Neural progenitor cell (in vitro differentiated cells): Measurements from ENCODE around the gene AGAP3. TPM values are rescaled to one million over a fixed set of nuclear protein-coding genes. Genes with fewer than 3 reads are reported as not detected.

Experiments used
- DNase-seq: peaks from one replicate; pipeline ENCODE4 v3.0.0-alpha.2; 2016; ENCODE audit warnings: low spot score
- H2AFZ ChIP-seq: fragments of 200-600 bp; sonication (generic); replicated peaks from 2 replicates; pipeline ENCODE4 v1.6.1; 2016; ENCODE audit warnings: antibody characterized with exemption
- H3F3A ChIP-seq: fragments of 200-600 bp; sonication (generic); 2 replicates; pipeline ENCODE4 v1.6.1; 2016; ENCODE audit warnings: antibody characterized with exemption, low read depth
- H3K27ac ChIP-seq: fragments of 200-600 bp; sonication (generic); 2 replicates; pipeline ENCODE4 v1.5.1; 2016; ENCODE audit warnings: mild to moderate bottlenecking
- H3K27me3 ChIP-seq: fragments of 200-600 bp; sonication (generic); 2 replicates; pipeline ENCODE4 v1.6.1; 2016; ENCODE audit warnings: mild to moderate bottlenecking, moderate library complexity
- H3K36me3 ChIP-seq: fragments of 200-600 bp; sonication (generic); 2 replicates; pipeline ENCODE4 v1.5.1; 2016
- H3K4me1 ChIP-seq: fragments of 200-600 bp; sonication (generic); 2 replicates; pipeline ENCODE4 v1.6.1; 2016; ENCODE audit warnings: mixed run types
- H3K4me2 ChIP-seq: fragments of 200-600 bp; sonication (generic); 2 replicates; pipeline ENCODE4 v1.6.1; 2016
- H3K4me3 ChIP-seq: fragments of 200-600 bp; sonication (generic); 2 replicates; pipeline ENCODE4 v1.5.1; 2016
- H3K79me2 ChIP-seq: fragments of 200-600 bp; sonication (generic); 2 replicates; pipeline ENCODE4 v1.6.1; 2016; ENCODE audit warnings: low read depth
- H3K9ac ChIP-seq: fragments of 200-600 bp; sonication (generic); 2 replicates; pipeline ENCODE4 v1.6.1; 2016
- H3K9me3 ChIP-seq: fragments of 200-600 bp; sonication (generic); 2 replicates; pipeline ENCODE4 v1.5.1; 2016; ENCODE audit warnings: low read depth
- H4K20me1 ChIP-seq: fragments of 200-600 bp; sonication (generic); 2 replicates; pipeline ENCODE4 v1.6.1; 2016; ENCODE audit warnings: low read depth
- H3K27ac Mint-ChIP-seq: 3 replicates; pipeline ENCODE4 v1.8.0; 2021; ENCODE audit warnings: mixed read lengths
- H3K27me3 Mint-ChIP-seq: 2 replicates; pipeline ENCODE4 v1.8.0; 2022; ENCODE audit warnings: low read depth, mild to moderate bottlenecking, inconsistent platforms, moderate library complexity, mixed read lengths; ENCODE audit not compliant: insufficient read depth
- H3K36me3 Mint-ChIP-seq: 3 replicates; pipeline ENCODE4 v1.8.0; 2021; ENCODE audit warnings: mixed read lengths
- H3K4me1 Mint-ChIP-seq: 3 replicates; pipeline ENCODE4 v1.8.0; 2021; ENCODE audit warnings: mixed read lengths
- H3K4me3 Mint-ChIP-seq: 3 replicates; pipeline ENCODE4 v1.8.0; 2021; ENCODE audit warnings: mild to moderate bottlenecking, moderate library complexity, mixed read lengths
- H3K9me3 Mint-ChIP-seq: 3 replicates; pipeline ENCODE4 v1.8.0; 2020; ENCODE audit warnings: mixed read lengths
- CTCF ChIP-seq: fragments of 200-600 bp; sonication (generic); IDR thresholded peaks from 2 replicates; pipeline ENCODE4 v1.5.1; 2017; ENCODE audit warnings: antibody characterized with exemption, mild to moderate bottlenecking
- EZH2 ChIP-seq: fragments of 200-600 bp; sonication (generic); IDR thresholded peaks from 2 replicates; pipeline ENCODE4 v1.6.1; 2017; ENCODE audit warnings: antibody characterized with exemption, mild to moderate bottlenecking, moderate library complexity
- EZH2phosphoT487 ChIP-seq: fragments of 200-600 bp; sonication (generic); IDR thresholded peaks from 2 replicates; pipeline ENCODE4 v1.6.1; 2017; ENCODE audit warnings: antibody characterized with exemption
- total RNA-seq: library from RNA; depleted of rRNA; stranded (reverse); fragments of >200 nt; gene quantifications from 2 replicates; pipeline ENCODE4 v1.2.3, GENCODE V29; 2015; ENCODE audit warnings: low replicate concordance

Gene AGAP3
- total RNA-seq, 1 donor from 2014 or later = 38.9 TPM

GRCh38 chr7:151146761-151147160, 60.5 kb downstream of the AGAP3 start:
- DNase-seq = no peak
- peaks cover 8% of the 10 kb centered on the region for H3K27me3 Mint-ChIP-seq
- no peaks in the 10 kb centered on the region for H3K4me1 Mint-ChIP-seq
- TF ChIP-seq CTCF (no peak), EZH2phosphoT487 (no peak), EZH2 (no peak)
- Histone ChIP-seq H3K4me1 (peaks cover 2% of the 10 kb centered on the region), H3K79me2 (no peaks in the 10 kb centered on the region), H3K27me3 (peaks cover 14% of the 10 kb centered on the region), H3K36me3 (no peaks in the 10 kb centered on the region), H3K27ac (no peak overlapping the region), H3K4me2 (no peak overlapping the region), H3K4me3 (no peak overlapping the region), H4K20me1 (peaks cover 4% of the 10 kb centered on the region), H3K9ac (no peak overlapping the region), H3K9me3 (no peaks in the 10 kb centered on the region), H3F3A (no peaks in the 10 kb centered on the region), H2AFZ (no peak overlapping the region)
- H3K9me3 Mint-ChIP-seq = no peaks in the 10 kb centered on the region
- no peak overlapping the region for H3K4me3 Mint-ChIP-seq
- H3K27ac Mint-ChIP-seq = no peak overlapping the region
- peaks cover 13% of the 10 kb centered on the region for H3K36me3 Mint-ChIP-seq

GRCh38 chr7:151148319-151149259, 62.3 kb downstream of the AGAP3 start:
- H3K4me3 Mint-ChIP-seq = no peak overlapping the region
- H3K36me3 ChIP-seq = no peaks in the 10 kb centered on the region
- no peak overlapping the region for H3K9ac ChIP-seq
- DNase-seq = no peak
- no peak overlapping the region for H3K27ac Mint-ChIP-seq
- H3K4me1 Mint-ChIP-seq = no peaks in the 10 kb centered on the region
- H3K27ac ChIP-seq = no peak overlapping the region
- H4K20me1 ChIP-seq = no peaks in the 10 kb centered on the region
- H3K9me3 ChIP-seq = no peaks in the 10 kb centered on the region
- no peaks in the 10 kb centered on the region for H3K9me3 Mint-ChIP-seq
- peaks cover 6% of the 10 kb centered on the region for H3K36me3 Mint-ChIP-seq
- no peaks in the 10 kb centered on the region for H3K79me2 ChIP-seq
- no peak for TF ChIP-seq CTCF
- TF ChIP-seq EZH2phosphoT487 = no peak
- TF ChIP-seq EZH2 = no peak
- peaks cover 27% of the 10 kb centered on the region for H3K27me3 ChIP-seq
- no peak overlapping the region for H2AFZ ChIP-seq
- no peak overlapping the region for H3K4me2 ChIP-seq
- H3K27me3 Mint-ChIP-seq = peaks cover 8% of the 10 kb centered on the region
- no peak overlapping the region for H3K4me3 ChIP-seq
- H3F3A ChIP-seq = peaks cover 7% of the 10 kb centered on the region
- H3K4me1 ChIP-seq = no peaks in the 10 kb centered on the region

GRCh38 chr7:151150388-151150787, 64.1 kb downstream of the AGAP3 start:
- Histone ChIP-seq H3K4me1 (no peaks in the 10 kb centered on the region), H3K4me3 (no peak overlapping the region), H3F3A (peaks cover 7% of the 10 kb centered on the region), H3K27me3 (peaks cover 27% of the 10 kb centered on the region), H3K9me3 (no peaks in the 10 kb centered on the region), H3K9ac (no peak overlapping the region), H3K79me2 (no peaks in the 10 kb centered on the region), H4K20me1 (no peaks in the 10 kb centered on the region), H3K4me2 (no peak overlapping the region), H3K36me3 (no peaks in the 10 kb centered on the region), H2AFZ (no peak overlapping the region), H3K27ac (no peak overlapping the region)
- TF ChIP-seq EZH2 (no peak), CTCF (no peak), EZH2phosphoT487 (no peak)
- peaks cover 8% of the 10 kb centered on the region for H3K27me3 Mint-ChIP-seq
- no peak overlapping the region for H3K4me3 Mint-ChIP-seq
- no peaks in the 10 kb centered on the region for H3K9me3 Mint-ChIP-seq
- H3K36me3 Mint-ChIP-seq = no peaks in the 10 kb centered on the region
- H3K27ac Mint-ChIP-seq = no peak overlapping the region
- no peaks in the 10 kb centered on the region for H3K4me1 Mint-ChIP-seq
- DNase-seq = no peak
